Measurements from ENCODE around the gene ESRRG.

GRCh38 chr1:216532251-216532798 lies 190.9 kb downstream of the ESRRG start:
- no peak for TF ChIP-seq YY1 (IDR thresholded peaks at IDR 0.05)
- no peak for TF ChIP-seq CTCF (IDR thresholded peaks at IDR 0.05; ENCODE audit: low read depth, low read length, missing input control)
- no peak for TF ChIP-seq JUND (IDR thresholded peaks at IDR 0.05)
- no peak for TF ChIP-seq GABPA (IDR thresholded peaks at IDR 0.05 in 1 of 2, conservative IDR thresholded peaks at IDR 0.05 in 1 of 2)
- no peak for TF ChIP-seq ZBTB33 (IDR thresholded peaks at IDR 0.05)
- TF ChIP-seq HNF4G (IDR thresholded peaks at IDR 0.05) = no peak
- TF ChIP-seq FOXA1 (IDR thresholded peaks at IDR 0.05) = no peak
- TF ChIP-seq MAX (IDR thresholded peaks at IDR 0.05) = no peak
- no peak for TF ChIP-seq TAF1 (conservative IDR thresholded peaks at IDR 0.05)
- TF ChIP-seq RXRA (IDR thresholded peaks at IDR 0.05) = no peak
- TF ChIP-seq RAD21 (IDR thresholded peaks at IDR 0.05) = no peak
- TF ChIP-seq REST (IDR thresholded peaks at IDR 0.05) = no peak
